ENCODE measurements around the gene GLCE. TPM values are rescaled to one million over a fixed set of nuclear protein-coding genes. Genes with fewer than 3 reads are reported as not detected.

GLCE gene
- total and polyA plus RNA-seq, 7 donors: 2.5 to 6.0 (median 4.2) TPM

GRCh38 chr15:69210574-69210973, 50.1 kb downstream of the GLCE start:
- Histone ChIP-seq H3K4me1 (no peaks in the 10 kb centered on the region), H3K9me3 (no peaks in the 10 kb centered on the region), H3K27me3 (ENCODE audit: insufficient read depth in 3 of 3, low read length in 2 of 3) (no peaks in the 10 kb centered on the region), H3K4me3 (no peak overlapping the region), H3K27ac (no peak overlapping the region), H3K36me3 (ENCODE audit: insufficient read depth in 1 of 2, low read depth in 1 of 2) (no peaks in the 10 kb centered on the region)
- no peak for TF ChIP-seq CTCF (IDR thresholded peaks at IDR 0.05)
- intact Hi-C loops (cut with DNase I): no loop called here
- DNase-seq: no peak
- no peak for ATAC-seq

- no peak for ATAC-seq
- intact Hi-C loops (cut with DNase I): no loop called here
- 79 to 95% (median 86%) methylated on average over 3 of the region's 3 CpGs for WGBS, 3 donors
These were observed 53.4 kb downstream of the GLCE start for GRCh38 chr15:69213786-69214185.

GRCh38 chr15:69215314-69216035, 55.0 kb downstream of the GLCE start:
- H3K9me3 ChIP-seq: no peaks in the 10 kb centered on the region
- H3K4me3 ChIP-seq: no peak overlapping the region
- H3K27ac ChIP-seq: no peak overlapping the region
- ATAC-seq (no peak), DNase-seq (no peak)
- no peaks in the 10 kb centered on the region for H3K36me3 ChIP-seq (ENCODE audit: insufficient read depth in 1 of 2, low read depth in 1 of 2)
- WGBS, 3 donors: 86 to 97% (median 95%) methylated on average over 2 of the region's 2 CpGs
- H3K4me1 ChIP-seq: no peaks in the 10 kb centered on the region
- intact Hi-C loops (cut with DNase I): no loop called here
- no peak for TF ChIP-seq CTCF (IDR thresholded peaks at IDR 0.05)
- H3K27me3 ChIP-seq (ENCODE audit: insufficient read depth in 3 of 3, low read length in 2 of 3): no peaks in the 10 kb centered on the region

More at GRCh38 chr15:69213786-69214185, 53.4 kb downstream of the GLCE start:
- no peak for DNase-seq
- H3K9me3 ChIP-seq: no peaks in the 10 kb centered on the region
- TF ChIP-seq CTCF (IDR thresholded peaks at IDR 0.05): no peak
- no peak overlapping the region for H3K4me3 ChIP-seq
- no peaks in the 10 kb centered on the region for H3K27me3 ChIP-seq (ENCODE audit: insufficient read depth in 3 of 3, low read length in 2 of 3)
- H3K36me3 ChIP-seq (ENCODE audit: insufficient read depth in 1 of 2, low read depth in 1 of 2): no peaks in the 10 kb centered on the region
- no peak overlapping the region for H3K27ac ChIP-seq
- H3K4me1 ChIP-seq: no peaks in the 10 kb centered on the region

- no peak for DNase-seq
- Histone ChIP-seq H3K27ac (no peak overlapping the region), H3K27me3 (ENCODE audit: insufficient read depth in 3 of 3, low read length in 2 of 3) (no peaks in the 10 kb centered on the region), H3K36me3 (ENCODE audit: insufficient read depth in 1 of 2, low read depth in 1 of 2) (no peaks in the 10 kb centered on the region), H3K4me3 (no peak overlapping the region), H3K4me1 (no peaks in the 10 kb centered on the region), H3K9me3 (no peaks in the 10 kb centered on the region)
- TF ChIP-seq CTCF (IDR thresholded peaks at IDR 0.05): no peak
- ATAC-seq: no peak
- intact Hi-C loops (cut with DNase I): no loop called here
These were observed 56.9 kb downstream of the GLCE start for GRCh38 chr15:69217381-69217780.

GRCh38 chr15:69219690-69220089, 59.3 kb downstream of the GLCE start:
- no peak overlapping the region for H3K4me3 ChIP-seq
- 97 to 100% (median 97%) methylated on average over 1 of the region's 1 CpG for WGBS, 3 donors
- intact Hi-C loops (cut with DNase I): no loop called here

More at GRCh38 chr15:69219690-69220089, 59.3 kb downstream of the GLCE start:
- no peak for ATAC-seq
- no peaks in the 10 kb centered on the region for H3K4me1 ChIP-seq
- H3K9me3 ChIP-seq: peaks cover 10% of the 10 kb centered on the region
- DNase-seq: no peak
- TF ChIP-seq CTCF (IDR thresholded peaks at IDR 0.05): no peak
- no peaks in the 10 kb centered on the region for H3K36me3 ChIP-seq (ENCODE audit: insufficient read depth in 1 of 2, low read depth in 1 of 2)
- H3K27ac ChIP-seq: no peak overlapping the region
- H3K27me3 ChIP-seq (ENCODE audit: insufficient read depth in 3 of 3, low read length in 2 of 3): no peaks in the 10 kb centered on the region
